Esophagus muscularis mucosa (tissue), 4 donors: ENCODE results near the gene NWD2. TPM values are rescaled to one million over a fixed set of nuclear protein-coding genes. Genes with fewer than 3 reads are reported as not detected.

Source experiments
- DNase-seq: peaks from one replicate; pipeline ENCODE4 v3.0.0-alpha.2; 2017; ENCODE audit errors: extremely low spot score
- H3K27ac ChIP-seq, 4 donors: fragments of 200-600 bp; sonication (generic); replicated peaks in 1 of 4; 1 replicate in 3 of 4; 2 replicates in 1 of 4; pipeline ENCODE4 v1.5.1; 2016 to 2019; ENCODE audit warnings: mild to moderate bottlenecking in 1 of 4
- H3K27me3 ChIP-seq, 4 donors: fragments of 200-600 bp; sonication (generic); one replicate each; pipeline versions ENCODE4 v1.5.1 to v1.6.0; 2016 to 2019
- H3K36me3 ChIP-seq, 4 donors: fragments of 200-600 bp; sonication (generic); one replicate each; pipeline ENCODE4 v1.5.1; 2016 to 2019
- H3K4me1 ChIP-seq, 4 donors: fragments of 200-600 bp; sonication (generic); one replicate each; pipeline ENCODE4 v1.5.1; 2016 to 2019
- H3K4me3 ChIP-seq, 4 donors: fragments of 200-600 bp; sonication (generic); 1 replicate in 2 of 4; 2 replicates in 2 of 4; pipeline ENCODE4 v1.5.1; 2016 to 2019; ENCODE audit warnings: mild to moderate bottlenecking in 4 of 4, moderate library complexity in 1 of 4
- H3K9me3 ChIP-seq, 4 donors: fragments of 200-600 bp; sonication (generic); 1 replicate in 3 of 4; 2 replicates in 1 of 4; pipeline ENCODE4 v1.5.1; 2016 to 2019
- EP300 ChIP-seq: sonication (generic); formaldehyde crosslinking; IDR thresholded peaks from one replicate; pipeline ENCODE4 v1.6.1; 2017; ENCODE audit warnings: antibody characterized with exemption
- POLR2A ChIP-seq: fragments of 450-650 bp; IDR thresholded peaks from one replicate; pipeline ENCODE4 v1.6.1; 2017; ENCODE audit warnings: antibody characterized with exemption, moderate library complexity, mild to moderate bottlenecking, low read depth
- POLR2AphosphoS5 ChIP-seq, 2 donors: sonication (generic); formaldehyde crosslinking; IDR thresholded peaks; one replicate each; pipeline ENCODE4 v1.6.1; 2017; ENCODE audit warnings: antibody characterized with exemption in 2 of 2
- WGBS: methylation state at CpG from one replicate; pipeline ENCODE4 v1.1.5; 2018; 5-methylcytosine and 5-hydroxymethylcytosine counted together
- intact Hi-C: fragments of 100-400 bp; cut with DNase I; formaldehyde crosslinking; loops from one replicate; pipeline ENCODE4 v1.15.1; 2023
- total RNA-seq, 4 donors: library from RNA; depleted of rRNA; stranded (reverse); fragments of >200 nt; gene quantifications; one replicate each; pipeline versions ENCODE4 v1.1.0 to v1.2.1, GENCODE V29; 2016
- TF ChIP-seq, protein P1 (sequence below), 3 experiments: fragments of 200-600 bp in 2 of 3; fragments of 450-650 bp in 1 of 3; sonication (generic) in 2 of 3; IDR thresholded peaks; one replicate each; pipeline ENCODE4 v1.5.1; 2017 to 2019; ENCODE audit warnings: antibody characterized with exemption in 3 of 3, mild to moderate bottlenecking in 2 of 3, moderate library complexity in 1 of 3

NWD2 gene
- total RNA-seq, 4 donors from 2014 or later = 0.11 to 0.50 (median 0.30) TPM

DNA sequence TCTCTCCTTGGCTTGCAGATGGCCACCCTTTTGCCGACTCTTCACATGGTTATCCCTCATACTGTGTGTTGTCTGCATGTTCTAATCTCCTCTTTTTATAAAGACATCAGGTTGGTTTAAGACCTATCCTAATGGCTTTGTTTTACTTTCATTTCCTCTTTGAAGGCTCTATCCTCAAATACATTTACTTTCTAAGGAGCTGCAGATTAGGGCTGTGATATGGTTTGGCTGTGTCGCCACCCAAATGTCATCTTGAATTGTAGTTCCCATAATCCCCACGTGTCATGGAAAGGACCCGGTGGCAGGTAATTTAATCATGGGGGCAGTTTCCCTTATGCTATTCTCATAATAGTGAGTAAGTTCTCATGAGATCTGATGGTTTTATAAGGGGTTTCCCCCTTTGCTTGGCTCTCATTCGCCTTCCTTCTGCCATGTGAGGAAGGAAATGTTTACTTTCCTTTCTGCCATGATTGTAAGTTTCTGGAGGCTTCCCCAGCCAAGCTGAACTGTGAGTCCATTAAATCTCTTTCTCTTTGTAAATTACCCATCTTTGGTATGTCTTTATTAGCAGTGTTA lies 237.1 kb downstream of the NWD2 start:
- Histone ChIP-seq H3K27ac (no peak overlapping the region), H3K9me3 (no peaks in the 10 kb centered on the region), H3K36me3 (no peaks in the 10 kb centered on the region), H3K27me3 (no peaks in the 10 kb centered on the region), H3K4me1 (no peaks in the 10 kb centered on the region), H3K4me3 (no peak overlapping the region)
- DNase-seq = no peak
- TF ChIP-seq POLR2AphosphoS5 (IDR thresholded peaks at IDR 0.05) (no peak), POLR2A (no peak), EP300 (no peak)
- TF ChIP-seq, protein P1, sequence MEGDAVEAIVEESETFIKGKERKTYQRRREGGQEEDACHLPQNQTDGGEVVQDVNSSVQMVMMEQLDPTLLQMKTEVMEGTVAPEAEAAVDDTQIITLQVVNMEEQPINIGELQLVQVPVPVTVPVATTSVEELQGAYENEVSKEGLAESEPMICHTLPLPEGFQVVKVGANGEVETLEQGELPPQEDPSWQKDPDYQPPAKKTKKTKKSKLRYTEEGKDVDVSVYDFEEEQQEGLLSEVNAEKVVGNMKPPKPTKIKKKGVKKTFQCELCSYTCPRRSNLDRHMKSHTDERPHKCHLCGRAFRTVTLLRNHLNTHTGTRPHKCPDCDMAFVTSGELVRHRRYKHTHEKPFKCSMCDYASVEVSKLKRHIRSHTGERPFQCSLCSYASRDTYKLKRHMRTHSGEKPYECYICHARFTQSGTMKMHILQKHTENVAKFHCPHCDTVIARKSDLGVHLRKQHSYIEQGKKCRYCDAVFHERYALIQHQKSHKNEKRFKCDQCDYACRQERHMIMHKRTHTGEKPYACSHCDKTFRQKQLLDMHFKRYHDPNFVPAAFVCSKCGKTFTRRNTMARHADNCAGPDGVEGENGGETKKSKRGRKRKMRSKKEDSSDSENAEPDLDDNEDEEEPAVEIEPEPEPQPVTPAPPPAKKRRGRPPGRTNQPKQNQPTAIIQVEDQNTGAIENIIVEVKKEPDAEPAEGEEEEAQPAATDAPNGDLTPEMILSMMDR (IDR thresholded peaks at IDR 0.05) = no peak
- intact Hi-C loops = no loop called here
- 84% methylated on average over 5 of the region's 5 CpGs for WGBS

DNA sequence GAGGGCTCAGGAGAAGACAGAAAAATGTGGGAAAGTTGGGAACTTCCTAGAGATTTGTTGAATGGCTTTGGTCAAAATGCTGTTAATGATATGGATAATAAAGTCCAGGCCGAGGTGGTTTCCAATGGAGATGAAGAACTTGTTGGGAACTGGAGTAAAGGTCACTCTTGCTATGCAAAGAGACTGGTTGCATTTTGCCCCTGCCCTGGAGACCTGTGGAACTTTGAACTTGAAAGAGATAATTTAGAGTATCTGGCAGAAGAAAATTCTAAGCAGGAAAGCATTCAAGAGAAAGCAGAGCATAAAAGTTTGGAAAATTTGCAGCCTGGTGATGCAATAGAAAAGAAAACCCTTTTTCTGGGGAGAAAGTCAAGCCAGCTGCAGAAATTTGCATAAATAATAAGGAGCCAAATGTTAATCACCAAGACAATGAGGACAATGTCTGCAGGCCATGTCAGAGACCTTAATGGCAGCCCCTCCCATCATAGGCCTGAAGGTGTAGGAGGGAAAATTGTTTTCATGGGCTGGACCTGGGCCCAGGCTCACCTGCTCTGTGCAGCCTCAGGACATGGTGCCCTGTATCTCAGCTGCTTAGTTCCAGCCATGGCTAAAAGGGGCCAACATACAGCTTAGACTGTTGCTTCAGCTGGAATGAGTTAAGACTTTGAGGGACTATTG lies 237.8 kb downstream of the NWD2 start:
- H3K27me3 ChIP-seq = no peaks in the 10 kb centered on the region
- TF ChIP-seq, protein P1 (IDR thresholded peaks at IDR 0.05) = no peak
- no peak for TF ChIP-seq EP300
- TF ChIP-seq POLR2A = no peak
- no peak for TF ChIP-seq POLR2AphosphoS5 (IDR thresholded peaks at IDR 0.05)
- DNase-seq = no peak
- H3K36me3 ChIP-seq = no peaks in the 10 kb centered on the region
- intact Hi-C loops = no loop called here
- no peaks in the 10 kb centered on the region for H3K9me3 ChIP-seq
- WGBS = 88% methylated on average over 1 of the region's 1 CpG
- no peak overlapping the region for H3K27ac ChIP-seq
- no peak overlapping the region for H3K4me3 ChIP-seq
- no peaks in the 10 kb centered on the region for H3K4me1 ChIP-seq

DNA sequence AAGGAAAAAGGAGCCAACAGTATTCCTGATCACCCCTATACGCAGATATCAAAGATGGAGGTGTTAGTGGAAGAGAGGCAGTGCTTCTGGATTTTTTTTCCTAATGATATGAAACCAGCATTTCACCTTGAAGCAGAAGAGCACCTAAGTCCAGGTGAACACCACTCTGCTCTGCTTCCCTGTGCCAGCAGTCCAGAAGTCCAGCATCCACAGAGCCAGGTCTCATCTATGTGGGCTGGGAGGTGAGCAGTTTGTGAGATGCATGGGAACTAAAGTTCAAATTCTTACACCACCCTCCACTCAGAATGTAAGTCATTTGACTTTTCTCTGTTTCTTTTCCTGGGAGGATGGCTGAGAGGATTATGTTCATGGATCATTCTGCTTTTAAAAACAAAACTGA lies 239.1 kb downstream of the NWD2 start:
- intact Hi-C loops = no loop called here
- no peaks in the 10 kb centered on the region for H3K36me3 ChIP-seq
- H3K4me3 ChIP-seq = no peak overlapping the region
- no peaks in the 10 kb centered on the region for H3K9me3 ChIP-seq
- WGBS = 58% methylated on average over 1 of the region's 1 CpG
- H3K4me1 ChIP-seq = no peaks in the 10 kb centered on the region
- H3K27ac ChIP-seq = no peak overlapping the region
- DNase-seq = no peak
- no peaks in the 10 kb centered on the region for H3K27me3 ChIP-seq
- TF ChIP-seq POLR2A (no peak), POLR2AphosphoS5 (IDR thresholded peaks at IDR 0.05) (no peak), EP300 (no peak)
- TF ChIP-seq, protein P1 (IDR thresholded peaks at IDR 0.05) = no peak

DNA sequence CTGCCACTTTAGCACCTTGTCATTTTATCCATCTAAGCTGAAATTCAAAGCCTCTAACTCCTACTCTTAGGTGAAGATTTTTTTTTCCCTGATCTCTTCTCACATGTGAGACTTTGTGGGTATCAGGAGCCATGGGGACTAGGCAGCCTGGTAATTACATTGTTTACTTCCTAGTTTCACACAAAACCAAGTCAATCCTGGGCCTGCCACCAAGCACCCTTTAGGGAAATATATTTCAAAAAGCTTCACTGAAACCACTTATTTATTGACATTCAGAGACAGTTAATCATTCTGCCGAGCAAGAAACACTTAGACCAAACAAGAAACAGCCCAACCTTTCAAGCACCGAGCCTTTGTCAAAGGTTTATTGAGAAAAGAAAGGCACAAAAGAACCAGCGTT lies 241.6 kb downstream of the NWD2 start:
- Histone ChIP-seq H3K36me3 (no peaks in the 10 kb centered on the region), H3K9me3 (no peaks in the 10 kb centered on the region), H3K4me1 (no peaks in the 10 kb centered on the region), H3K4me3 (no peak overlapping the region), H3K27ac (no peak overlapping the region), H3K27me3 (no peaks in the 10 kb centered on the region)
- DNase-seq = no peak
- intact Hi-C loops = no loop called here
- 59% methylated on average over 3 of the region's 3 CpGs for WGBS
- TF ChIP-seq POLR2AphosphoS5 (IDR thresholded peaks at IDR 0.05) = no peak
- TF ChIP-seq EP300 = no peak
- TF ChIP-seq, protein P1 (IDR thresholded peaks at IDR 0.05) = no peak
- no peak for TF ChIP-seq POLR2A

DNA sequence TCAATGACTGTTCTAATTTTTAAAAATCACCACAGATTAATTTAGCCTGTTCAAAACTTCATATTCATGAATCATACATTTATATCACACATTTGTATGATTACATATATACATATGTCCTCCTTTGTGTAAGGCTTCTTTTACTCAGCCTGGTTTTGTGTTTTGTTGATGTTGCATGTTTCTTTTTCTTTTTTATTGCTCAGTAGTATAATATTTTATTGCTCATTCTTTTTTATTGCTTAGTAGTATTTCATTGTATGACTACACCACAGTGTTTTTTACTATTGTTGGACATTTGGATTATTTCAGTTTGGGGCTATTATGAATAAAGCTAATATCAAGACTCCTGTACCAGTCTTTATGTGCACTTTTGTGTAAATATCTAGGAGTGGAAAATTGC lies 243.1 kb downstream of the NWD2 start:
- no peak for DNase-seq
- no peaks in the 10 kb centered on the region for H3K9me3 ChIP-seq
- TF ChIP-seq, protein P1 (IDR thresholded peaks at IDR 0.05) = no peak
- TF ChIP-seq EP300 = no peak
- no peak for TF ChIP-seq POLR2AphosphoS5 (IDR thresholded peaks at IDR 0.05)
- no peak for TF ChIP-seq POLR2A
- H3K27ac ChIP-seq = no peak overlapping the region
- no peaks in the 10 kb centered on the region for H3K27me3 ChIP-seq
- H3K36me3 ChIP-seq = no peaks in the 10 kb centered on the region
- H3K4me1 ChIP-seq = no peaks in the 10 kb centered on the region
- intact Hi-C loops = no loop called here
- H3K4me3 ChIP-seq = no peak overlapping the region
